Measurements from ENCODE around the gene CEP250. TPM values are rescaled to one million over a fixed set of nuclear protein-coding genes. Genes with fewer than 3 reads are reported as not detected.
A peak's percentile ranks its signal among the peaks of the same experiment; 100 is the strongest.

CEP250 gene
- total and polyA plus RNA-seq, 4 experiments from 2014 or later, result 4.4 to 76.9 (median 42.7) TPM

DNA sequence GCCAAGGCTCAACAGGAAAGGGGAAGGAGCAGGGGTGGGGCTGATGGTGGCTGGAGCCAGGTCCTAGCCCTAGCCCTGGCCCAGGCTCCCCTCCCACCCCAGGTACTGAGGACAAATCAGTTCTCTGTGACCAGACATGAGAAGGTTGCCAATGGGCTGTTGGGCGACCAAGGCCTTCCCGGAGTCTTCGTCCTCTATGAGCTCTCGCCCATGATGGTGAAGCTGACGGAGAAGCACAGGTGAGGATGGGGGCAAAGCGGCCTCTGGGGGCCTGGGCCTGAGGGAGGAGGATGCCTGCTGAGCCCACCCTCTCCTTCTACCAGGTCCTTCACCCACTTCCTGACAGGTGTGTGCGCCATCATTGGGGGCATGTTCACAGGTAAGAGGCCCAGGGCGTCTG, 101.5 kb downstream of the CEP250 start:
- Mint-ChIP-seq H3K27ac (no peak overlapping the region), H3K4me3 (no peak overlapping the region), H3K36me3 (peaks cover 32 to 43% of the 10 kb centered on the region in 2 donors), H3K4me1 (peaks cover 0 to 2% (median 0%) of the 10 kb centered on the region in 4 donors), H3K27me3 (no peaks in the 10 kb centered on the region), H3K9me3 (no peaks in the 10 kb centered on the region)
- intact Hi-C loops (cut with micrococcal nuclease), result no loop called here
- Histone ChIP-seq H3K27me3 (ENCODE audit: insufficient read depth, low read length) (no peaks in the 10 kb centered on the region), H3K4me3 (ENCODE audit: low read length in 2 of 2) (no peak overlapping the region), H3K4me1 (ENCODE audit: insufficient read depth, low read length) (no peaks in the 10 kb centered on the region), H3K36me3 (ENCODE audit: insufficient read depth, low read length) (peaks cover 34% of the 10 kb centered on the region), H3K27ac (ENCODE audit: low read depth, low read length) (no peak overlapping the region), H3K9me3 (ENCODE audit: control insufficient read depth in 1 of 2, low read length in 2 of 2) (no peaks in the 10 kb centered on the region)
- DNase-seq, result no peak
- ChIA-PET CTCF (ENCODE audit: partially characterized antibody) (no interaction called here), POLR2A (ENCODE audit: partially characterized antibody) (no interaction called here)

GRCh38 chr20:35558451-35558850, 103.1 kb downstream of the CEP250 start:
- no peak overlapping the region for H3K4me3 Mint-ChIP-seq
- H3K4me1 ChIP-seq (ENCODE audit: insufficient read depth, low read length), result no peaks in the 10 kb centered on the region
- peaks cover 0 to 2% (median 0%) of the 10 kb centered on the region in 4 donors for H3K4me1 Mint-ChIP-seq
- intact Hi-C loops (cut with micrococcal nuclease), result no loop called here
- no peaks in the 10 kb centered on the region for H3K9me3 Mint-ChIP-seq
- peaks cover 32 to 43% of the 10 kb centered on the region in 2 donors for H3K36me3 Mint-ChIP-seq
- ChIA-PET POLR2A (ENCODE audit: partially characterized antibody) (no interaction called here), CTCF (ENCODE audit: partially characterized antibody) (no interaction called here)
- no peaks in the 10 kb centered on the region for H3K9me3 ChIP-seq (ENCODE audit: control insufficient read depth in 1 of 2, low read length in 2 of 2)
- H3K27ac ChIP-seq (ENCODE audit: low read depth, low read length), result no peak overlapping the region
- no peak for DNase-seq
- no peak overlapping the region for H3K4me3 ChIP-seq (ENCODE audit: low read length in 2 of 2)
- H3K36me3 ChIP-seq (ENCODE audit: insufficient read depth, low read length), result peaks cover 27% of the 10 kb centered on the region
- H3K27ac Mint-ChIP-seq, result peak overlapping the region in 1 of 7 donors; percentile 29
- no peaks in the 10 kb centered on the region for H3K27me3 Mint-ChIP-seq
- H3K27me3 ChIP-seq (ENCODE audit: insufficient read depth, low read length), result no peaks in the 10 kb centered on the region

DNA sequence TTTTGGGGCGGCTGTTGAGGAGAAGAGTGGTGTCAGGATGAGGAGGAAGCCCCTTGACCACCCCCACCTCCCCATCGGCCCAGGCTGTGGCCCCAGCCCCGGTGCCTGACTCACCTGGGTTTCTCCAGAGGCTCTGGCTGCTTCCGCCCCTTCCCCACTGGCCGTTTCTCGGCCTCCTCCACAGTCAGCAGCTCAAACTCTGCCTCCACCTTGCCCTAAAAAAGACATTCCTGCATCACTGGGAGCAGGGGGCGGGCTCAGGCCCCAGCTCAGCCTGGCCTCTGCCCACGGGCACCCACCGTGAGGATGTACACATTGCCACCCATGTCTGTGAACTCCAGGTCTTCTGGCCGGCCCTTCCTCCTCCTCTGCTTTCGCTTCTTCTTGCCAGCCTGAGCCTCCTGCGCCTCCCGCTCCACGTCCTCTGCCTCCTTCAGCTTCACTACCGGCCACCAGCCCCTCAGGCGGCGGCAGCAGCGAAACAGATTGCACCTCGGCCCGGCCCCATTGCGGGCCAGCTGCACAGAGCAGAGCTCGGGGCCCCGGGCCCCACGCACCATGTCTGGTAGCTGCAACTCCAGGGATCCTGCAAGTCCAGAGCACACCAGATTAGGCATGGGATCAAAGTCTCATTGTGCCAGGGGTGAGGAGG, 103.8 kb downstream of the CEP250 start:
- H3K9me3 ChIP-seq (ENCODE audit: control insufficient read depth in 1 of 2, low read length in 2 of 2), result no peaks in the 10 kb centered on the region
- no peak for DNase-seq
- Mint-ChIP-seq H3K4me1 (peaks cover 0 to 2% (median 0%) of the 10 kb centered on the region in 4 donors), H3K9me3 (no peaks in the 10 kb centered on the region), H3K36me3 (peaks cover 32 to 37% of the 10 kb centered on the region in 2 donors), H3K27me3 (no peaks in the 10 kb centered on the region), H3K27ac (peak overlapping the region in 1 of 7 donors; percentile 23), H3K4me3 (no peak overlapping the region)
- ChIA-PET POLR2A (ENCODE audit: partially characterized antibody) (no interaction called here), CTCF (ENCODE audit: partially characterized antibody) (no interaction called here)
- no peak overlapping the region for H3K27ac ChIP-seq (ENCODE audit: low read depth, low read length)
- H3K27me3 ChIP-seq (ENCODE audit: insufficient read depth, low read length), result no peaks in the 10 kb centered on the region
- H3K36me3 ChIP-seq (ENCODE audit: insufficient read depth, low read length), result peaks cover 21% of the 10 kb centered on the region
- H3K4me1 ChIP-seq (ENCODE audit: insufficient read depth, low read length), result no peaks in the 10 kb centered on the region
- no peak overlapping the region for H3K4me3 ChIP-seq (ENCODE audit: low read length in 2 of 2)
- intact Hi-C loops (cut with micrococcal nuclease), result no loop called here

GRCh38 chr20:35560105-35560511, 104.7 kb downstream of the CEP250 start:
- ChIA-PET POLR2A (ENCODE audit: partially characterized antibody) (no interaction called here), CTCF (ENCODE audit: partially characterized antibody) (no interaction called here)
- no peak overlapping the region for H3K27ac Mint-ChIP-seq
- H3K4me3 ChIP-seq (ENCODE audit: low read length in 2 of 2), result no peak overlapping the region
- no peaks in the 10 kb centered on the region for H3K27me3 ChIP-seq (ENCODE audit: insufficient read depth, low read length)
- no peak for DNase-seq
- H3K36me3 Mint-ChIP-seq, result peaks cover 22 to 27% of the 10 kb centered on the region in 2 donors
- no peak overlapping the region for H3K4me3 Mint-ChIP-seq
- no peaks in the 10 kb centered on the region for H3K9me3 Mint-ChIP-seq
- H3K27me3 Mint-ChIP-seq, result no peaks in the 10 kb centered on the region
- peaks cover 14% of the 10 kb centered on the region for H3K36me3 ChIP-seq (ENCODE audit: insufficient read depth, low read length)
- H3K27ac ChIP-seq (ENCODE audit: low read depth, low read length), result no peak overlapping the region
- H3K9me3 ChIP-seq (ENCODE audit: control insufficient read depth in 1 of 2, low read length in 2 of 2), result no peaks in the 10 kb centered on the region
- intact Hi-C loops (cut with micrococcal nuclease), result no loop called here
- peaks cover 0 to 2% (median 0%) of the 10 kb centered on the region in 4 donors for H3K4me1 Mint-ChIP-seq
- H3K4me1 ChIP-seq (ENCODE audit: insufficient read depth, low read length), result no peaks in the 10 kb centered on the region

DNA sequence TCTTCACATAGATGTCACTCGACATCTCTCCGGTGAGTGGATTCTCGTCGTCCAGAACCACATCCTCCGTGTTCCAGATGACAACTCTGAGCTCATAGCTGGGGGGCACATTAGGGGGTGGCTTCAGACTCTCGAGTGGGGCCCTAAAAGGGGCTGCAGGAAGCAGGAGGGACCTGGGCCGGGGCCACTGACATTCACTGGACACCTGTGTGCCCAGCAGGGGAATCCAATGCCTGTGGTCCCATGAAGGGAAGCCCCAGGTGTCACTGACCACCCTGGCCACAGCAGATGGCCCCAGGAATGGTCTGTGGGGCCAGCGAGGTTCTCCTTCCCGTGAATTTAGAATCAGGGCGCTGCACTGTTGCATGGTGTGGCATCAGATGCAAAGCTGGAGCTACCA, 105.1 kb downstream of the CEP250 start:
- H3K27ac ChIP-seq (ENCODE audit: low read depth, low read length), result no peak overlapping the region
- Mint-ChIP-seq H3K9me3 (no peaks in the 10 kb centered on the region), H3K27me3 (no peaks in the 10 kb centered on the region), H3K36me3 (peaks cover 20 to 24% of the 10 kb centered on the region in 2 donors), H3K4me1 (peaks cover 0 to 2% (median 0%) of the 10 kb centered on the region in 4 donors), H3K27ac (no peak overlapping the region), H3K4me3 (no peak overlapping the region)
- H3K4me3 ChIP-seq (ENCODE audit: low read length in 2 of 2), result no peak overlapping the region
- ChIA-PET POLR2A (ENCODE audit: partially characterized antibody) (no interaction called here), CTCF (ENCODE audit: partially characterized antibody) (no interaction called here)
- DNase-seq, result no peak
- no peaks in the 10 kb centered on the region for H3K9me3 ChIP-seq (ENCODE audit: control insufficient read depth in 1 of 2, low read length in 2 of 2)
- H3K36me3 ChIP-seq (ENCODE audit: insufficient read depth, low read length), result peaks cover 11% of the 10 kb centered on the region
- no peaks in the 10 kb centered on the region for H3K27me3 ChIP-seq (ENCODE audit: insufficient read depth, low read length)
- H3K4me1 ChIP-seq (ENCODE audit: insufficient read depth, low read length), result no peaks in the 10 kb centered on the region
- intact Hi-C loops (cut with micrococcal nuclease), result no loop called here

- POLR2A ChIA-PET (ENCODE audit: partially characterized antibody), result no interaction called here
- peak in 1 of 5 donors; percentile 17 for DNase-seq
These were observed 105.9 kb downstream of the CEP250 start for GRCh38 chr20:35561268-35561667.

DNA sequence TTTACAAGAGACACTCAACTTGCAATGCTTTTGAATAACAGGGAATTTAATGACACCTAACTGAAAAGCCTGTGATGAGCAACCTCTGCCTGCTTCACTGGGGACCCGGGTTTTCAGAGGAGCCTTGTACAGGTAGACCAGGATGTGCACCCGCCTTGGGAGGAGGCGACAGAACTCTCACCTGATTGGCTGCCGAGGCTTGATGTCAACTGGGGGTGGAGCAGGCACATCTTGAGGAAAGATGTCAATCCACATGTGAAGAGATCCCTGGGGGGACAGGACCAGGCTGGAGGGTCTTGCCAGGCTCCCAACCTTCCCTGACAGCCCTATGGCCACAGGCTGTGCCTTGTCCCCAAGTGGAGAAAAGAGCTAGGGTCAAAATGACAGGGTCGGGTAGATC, 106.3 kb downstream of the CEP250 start:
- peaks cover 16 to 18% of the 10 kb centered on the region in 2 donors for H3K36me3 Mint-ChIP-seq
- intact Hi-C loops (cut with micrococcal nuclease), result no loop called here
- no peaks in the 10 kb centered on the region for H3K9me3 Mint-ChIP-seq
- peak overlapping the region in 1 of 7 donors; percentile 12 for H3K27ac Mint-ChIP-seq
- Histone ChIP-seq H3K27ac (ENCODE audit: low read depth, low read length) (no peak overlapping the region), H3K4me1 (ENCODE audit: insufficient read depth, low read length) (no peaks in the 10 kb centered on the region), H3K9me3 (ENCODE audit: control insufficient read depth in 1 of 2, low read length in 2 of 2) (no peaks in the 10 kb centered on the region), H3K4me3 (ENCODE audit: low read length in 2 of 2) (no peak overlapping the region), H3K36me3 (ENCODE audit: insufficient read depth, low read length) (peaks cover 3% of the 10 kb centered on the region), H3K27me3 (ENCODE audit: insufficient read depth, low read length) (no peaks in the 10 kb centered on the region)
- H3K4me1 Mint-ChIP-seq, result peaks cover 0 to 2% (median 0%) of the 10 kb centered on the region in 4 donors
- H3K27me3 Mint-ChIP-seq, result no peaks in the 10 kb centered on the region
- ChIA-PET POLR2A (ENCODE audit: partially characterized antibody) (no interaction called here), CTCF (ENCODE audit: partially characterized antibody) (interaction anchor here (1.2 kb wide), 1 partner anchor 12 kb away, joined by 3 read pairs; no protein-coding TSS in a partner anchor)
- H3K4me3 Mint-ChIP-seq, result no peak overlapping the region
- DNase-seq, result no peak

More at GRCh38 chr20:35561268-35561667, 105.9 kb downstream of the CEP250 start:
- Histone ChIP-seq H3K36me3 (ENCODE audit: insufficient read depth, low read length) (peaks cover 6% of the 10 kb centered on the region), H3K4me3 (ENCODE audit: low read length in 2 of 2) (no peak overlapping the region), H3K9me3 (ENCODE audit: control insufficient read depth in 1 of 2, low read length in 2 of 2) (no peaks in the 10 kb centered on the region), H3K4me1 (ENCODE audit: insufficient read depth, low read length) (no peaks in the 10 kb centered on the region), H3K27ac (ENCODE audit: low read depth, low read length) (no peak overlapping the region), H3K27me3 (ENCODE audit: insufficient read depth, low read length) (no peaks in the 10 kb centered on the region)
- Mint-ChIP-seq H3K27ac (peak overlapping the region in 2 of 7 donors; percentile 12 to 71), H3K4me1 (peaks cover 0 to 2% (median 0%) of the 10 kb centered on the region in 4 donors), H3K4me3 (no peak overlapping the region), H3K27me3 (no peaks in the 10 kb centered on the region), H3K36me3 (peaks cover 19 to 22% of the 10 kb centered on the region in 2 donors), H3K9me3 (no peaks in the 10 kb centered on the region)
- intact Hi-C loops (cut with micrococcal nuclease), result no loop called here
- CTCF ChIA-PET (ENCODE audit: partially characterized antibody), result interaction anchor here (1.2 kb wide), 1 partner anchor 12 kb away, joined by 3 read pairs; no protein-coding TSS in a partner anchor

All from CD4-positive, alpha-beta memory T cell (primary cell).